A549 (cell line): ENCODE results near the gene NSD2. TPM values are rescaled to one million over a fixed set of nuclear protein-coding genes. Genes with fewer than 3 reads are reported as not detected.

Experiments used
- ATAC-seq, 2 experiments: fragments of 200-7000 bp in 1 of 2; fragments of >200 bp in 1 of 2; cut with Nextera tagmentation in 1 of 2; cut with Tn5 transposase in 1 of 2; 3 replicates each; pipeline versions ENCODE4 v1.8.0 to v1.9.1; 2018 to 2020; ENCODE audit warnings: mild to moderate bottlenecking in 1 of 2, moderate library complexity in 1 of 2
- CTCF ChIA-PET: fragments of 300-600 bp; sonication (Branson Sonifier 250); formaldehyde crosslinking; extraction: SDS; loops from one replicate; lab custom pipeline; 2021; ENCODE audit warnings: antibody characterized with exemption, inconsistent platforms; lab: Yijun Ruan, JAX
- POLR2A ChIA-PET: fragments of 350-600 bp; formaldehyde crosslinking; extraction: SDS; loops from one replicate; lab custom pipeline; 2021; ENCODE audit warnings: antibody characterized with exemption, inconsistent platforms; lab: Yijun Ruan, JAX
- DNase-seq, 2 experiments: peaks; one replicate each; pipeline versions ENCODE4 v3.0.0 to v3.0.0-alpha.2; 2011 to 2016; ENCODE audit warnings: low read depth in 1 of 2, low spot score in 1 of 2
- FAIRE-seq: peaks from 2 replicates; lab custom pipeline; 2011; peaks lifted over from hg19 to GRCh38; lab: Jason Lieb, UNC
- H3K27ac ChIP-seq, 2 experiments: fragments of >200 bp; sonication (Bioruptor Twin); formaldehyde crosslinking; 3 replicates each; pipeline ENCODE4 v1.5.1; 2016 to 2017
- H3K4me1 ChIP-seq: fragments of >200 bp; sonication (Bioruptor Twin); formaldehyde crosslinking; 3 replicates; pipeline ENCODE4 v1.6.1; 2016
- H3K4me2 ChIP-seq: fragments of >200 bp; sonication (Bioruptor Twin); formaldehyde crosslinking; 3 replicates; pipeline ENCODE4 v1.6.1; 2016
- H3K4me3 ChIP-seq: fragments of >200 bp; sonication (Bioruptor Twin); formaldehyde crosslinking; 3 replicates; pipeline ENCODE4 v1.5.1; 2016
- H3K9me3 ChIP-seq: fragments of >200 bp; sonication (Bioruptor Twin); formaldehyde crosslinking; 3 replicates; pipeline ENCODE4 v1.6.1; 2016
- BHLHE40 ChIP-seq: IDR thresholded peaks from 2 replicates; pipeline ENCODE4 v1.6.1; 2012; ENCODE audit warnings: low read depth, low read length, inconsistent platforms
- CBX2 ChIP-seq: fragments of 200-600 bp; sonication (generic); IDR thresholded peaks from 2 replicates; pipeline ENCODE4 v1.6.1; 2016; ENCODE audit warnings: low read depth, mild to moderate bottlenecking, borderline replicate concordance
- CEBPB ChIP-seq, 2 experiments: fragments of >200 bp in 1 of 2; sonication (Bioruptor Twin) in 1 of 2; formaldehyde crosslinking in 1 of 2; IDR thresholded peaks; 2 replicates each; pipeline ENCODE4 v1.6.1; 2012 to 2016
- EHMT2 ChIP-seq: fragments of 200-600 bp; sonication (generic); IDR thresholded peaks from 2 replicates; pipeline ENCODE4 v1.6.1; 2016; ENCODE audit warnings: antibody characterized with exemption, low read depth, mild to moderate bottlenecking, moderate library complexity
- FOSB ChIP-seq: fragments of 250-450 bp; sonication (Bioruptor Pico); IDR thresholded peaks from 2 replicates; pipeline ENCODE4 v1.5.0; 2020; ENCODE audit warnings: mild to moderate bottlenecking, moderate library complexity
- FOXS1 ChIP-seq: fragments of 250-450 bp; sonication (Bioruptor Pico); IDR thresholded peaks from 2 replicates; pipeline ENCODE4 v1.5.0; 2020; ENCODE audit warnings: mild to moderate bottlenecking, moderate library complexity
- HOXB13 ChIP-seq: fragments of 250-450 bp; sonication (Bioruptor Pico); IDR thresholded peaks from 2 replicates; pipeline ENCODE4 v1.5.0; 2020; ENCODE audit warnings: low read depth, mild to moderate bottlenecking, moderate library complexity
- MYC ChIP-seq: IDR thresholded peaks from 2 replicates; pipeline ENCODE4 v1.6.1; 2012; ENCODE audit warnings: mild to moderate bottlenecking, inconsistent platforms, low read length, improper control_type of control experiment, borderline replicate concordance
- NR3C1 ChIP-seq: fragments of >200 bp; sonication (Bioruptor Twin); formaldehyde crosslinking; IDR thresholded peaks from 3 replicates; pipeline ENCODE4 v1.6.1; 2017
- RARB ChIP-seq: fragments of 250-450 bp; sonication (Bioruptor Pico); IDR thresholded peaks from 2 replicates; pipeline ENCODE4 v1.8.0; 2021; ENCODE audit warnings: mild to moderate bottlenecking, moderate library complexity
- RCOR1 ChIP-seq: fragments of 150-350 bp; IDR thresholded peaks from 2 replicates; pipeline ENCODE4 v1.6.1; 2014; ENCODE audit warnings: antibody characterized with exemption, low read length, low read depth
- RFX5 ChIP-seq: fragments of 450-650 bp; IDR thresholded peaks from 2 replicates; pipeline ENCODE4 v1.7.1; 2014; ENCODE audit warnings: antibody characterized with exemption, mild to moderate bottlenecking, moderate library complexity
- RNF2 ChIP-seq: fragments of 200-600 bp; sonication (generic); IDR thresholded peaks from 2 replicates; pipeline ENCODE4 v1.6.1; 2016; ENCODE audit warnings: low read depth, mild to moderate bottlenecking, antibody characterized with exemption, moderate library complexity, borderline replicate concordance
- TP53 ChIP-seq: fragments of 250-450 bp; sonication (Bioruptor Pico); IDR thresholded peaks from 2 replicates; pipeline ENCODE4 v1.5.0; 2021; ENCODE audit warnings: mild to moderate bottlenecking, moderate library complexity
- ZSCAN20 ChIP-seq: fragments of 250-450 bp; sonication (Bioruptor Pico); IDR thresholded peaks from 2 replicates; pipeline ENCODE4 v1.8.0; 2022; ENCODE audit warnings: mild to moderate bottlenecking, moderate library complexity
- WGBS: methylation state at CpG from one replicate; pipeline ENCODE4 v1.1.6; 2017; ENCODE audit errors: missing lambda C conversion rate; 5-methylcytosine and 5-hydroxymethylcytosine counted together
- polyA plus RNA-seq, 4 experiments: library from polyadenylated mRNA; depleted of rRNA in 3 of 4; stranded (reverse); fragments of >200 nt; fragmentation: RNase III in 1 of 4; extraction: RNeasy Plus Mini Kit Qiagen cat#74134 plus additional on column Dnase treatment in 1 of 4; gene quantifications; 2 replicates in 3 of 4; 3 replicates in 1 of 4; pipeline ENCODE4 v1.2.3, GENCODE V29; 2011 to 2017
- TF ChIP-seq, protein P1 (sequence below): IDR thresholded peaks from 2 replicates; pipeline ENCODE4 v1.6.1; 2012; ENCODE audit warnings: low read depth, borderline replicate concordance
- TF ChIP-seq, protein P2 (sequence below): fragments of >200 bp; sonication (Bioruptor Twin); formaldehyde crosslinking; IDR thresholded peaks from 2 replicates; pipeline ENCODE4 v1.6.1; 2016
- TF ChIP-seq, protein P3 (sequence below): fragments of >200 bp; sonication (Bioruptor Twin); formaldehyde crosslinking; IDR thresholded peaks from 3 replicates; pipeline ENCODE4 v1.6.1; 2016
- TF ChIP-seq, protein P4 (sequence below): IDR thresholded peaks from 2 replicates; pipeline ENCODE4 v1.6.1; 2012
- TF ChIP-seq, protein P5 (sequence below): fragments of 250-450 bp; sonication (Bioruptor Pico); IDR thresholded peaks from 2 replicates; pipeline ENCODE4 v1.5.0; 2020; ENCODE audit warnings: low read depth, mild to moderate bottlenecking, moderate library complexity

The NSD2 gene
- polyA plus RNA-seq, 2 of the 4 experiments (the other 2 are of a cell fraction) = 43.8 to 49.3 TPM

GRCh38 chr4:1851575-1852410 lies 19.4 kb upstream of the NSD2 start:
- no peak overlapping the region for H3K4me3 ChIP-seq
- ChIA-PET CTCF (interaction anchor here (1.0 to 1.2 kb wide), 2 partner anchors 47 to 48 kb away, joined by 3 to 5 read pairs; no protein-coding TSS in a partner anchor), POLR2A (no interaction called here)
- FAIRE-seq (no peak), ATAC-seq (no peak), DNase-seq (no peak)
- TF ChIP-seq, protein P1, sequence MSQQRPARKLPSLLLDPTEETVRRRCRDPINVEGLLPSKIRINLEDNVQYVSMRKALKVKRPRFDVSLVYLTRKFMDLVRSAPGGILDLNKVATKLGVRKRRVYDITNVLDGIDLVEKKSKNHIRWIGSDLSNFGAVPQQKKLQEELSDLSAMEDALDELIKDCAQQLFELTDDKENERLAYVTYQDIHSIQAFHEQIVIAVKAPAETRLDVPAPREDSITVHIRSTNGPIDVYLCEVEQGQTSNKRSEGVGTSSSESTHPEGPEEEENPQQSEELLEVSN = no peak
- TF ChIP-seq HOXB13 (CRISPR knock-in tag) (no peak), FOXS1 (CRISPR knock-in tag) (no peak), TP53 (CRISPR knock-in tag) (no peak), ZSCAN20 (CRISPR knock-in tag) (no peak), RARB (CRISPR knock-in tag) (no peak), BHLHE40 (no peak), RCOR1 (no peak), EHMT2 (no peak), RNF2 (no peak), MYC (no peak)
- TF ChIP-seq, protein P2, sequence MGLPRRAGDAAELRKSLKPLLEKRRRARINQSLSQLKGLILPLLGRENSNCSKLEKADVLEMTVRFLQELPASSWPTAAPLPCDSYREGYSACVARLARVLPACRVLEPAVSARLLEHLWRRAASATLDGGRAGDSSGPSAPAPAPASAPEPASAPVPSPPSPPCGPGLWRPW = no peak
- TF ChIP-seq, protein P3, sequence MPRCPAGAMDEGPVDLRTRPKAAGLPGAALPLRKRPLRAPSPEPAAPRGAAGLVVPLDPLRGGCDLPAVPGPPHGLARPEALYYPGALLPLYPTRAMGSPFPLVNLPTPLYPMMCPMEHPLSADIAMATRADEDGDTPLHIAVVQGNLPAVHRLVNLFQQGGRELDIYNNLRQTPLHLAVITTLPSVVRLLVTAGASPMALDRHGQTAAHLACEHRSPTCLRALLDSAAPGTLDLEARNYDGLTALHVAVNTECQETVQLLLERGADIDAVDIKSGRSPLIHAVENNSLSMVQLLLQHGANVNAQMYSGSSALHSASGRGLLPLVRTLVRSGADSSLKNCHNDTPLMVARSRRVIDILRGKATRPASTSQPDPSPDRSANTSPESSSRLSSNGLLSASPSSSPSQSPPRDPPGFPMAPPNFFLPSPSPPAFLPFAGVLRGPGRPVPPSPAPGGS = no peak
- TF ChIP-seq, protein P4, sequence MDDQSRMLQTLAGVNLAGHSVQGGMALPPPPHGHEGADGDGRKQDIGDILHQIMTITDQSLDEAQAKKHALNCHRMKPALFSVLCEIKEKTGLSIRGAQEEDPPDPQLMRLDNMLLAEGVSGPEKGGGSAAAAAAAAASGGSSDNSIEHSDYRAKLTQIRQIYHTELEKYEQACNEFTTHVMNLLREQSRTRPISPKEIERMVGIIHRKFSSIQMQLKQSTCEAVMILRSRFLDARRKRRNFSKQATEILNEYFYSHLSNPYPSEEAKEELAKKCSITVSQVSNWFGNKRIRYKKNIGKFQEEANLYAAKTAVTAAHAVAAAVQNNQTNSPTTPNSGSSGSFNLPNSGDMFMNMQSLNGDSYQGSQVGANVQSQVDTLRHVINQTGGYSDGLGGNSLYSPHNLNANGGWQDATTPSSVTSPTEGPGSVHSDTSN = no peak
- 87% methylated on average over 16 of the region's 16 CpGs for WGBS
- H3K4me1 ChIP-seq = peaks cover 31% of the 10 kb centered on the region
- H3K27ac ChIP-seq = no peak overlapping the region
- peak overlapping the region; percentile 28; the same call in 2 of the 3 replicates for H3K4me2 ChIP-seq
- no peaks in the 10 kb centered on the region for H3K9me3 ChIP-seq

GRCh38 chr4:1852904-1853623 lies 18.1 kb upstream of the NSD2 start:
- CTCF ChIA-PET = interaction anchor here (1.7 kb wide), 1 partner anchor 56 kb away, joined by 7 read pairs; no protein-coding TSS in a partner anchor
- TF ChIP-seq, protein P5, sequence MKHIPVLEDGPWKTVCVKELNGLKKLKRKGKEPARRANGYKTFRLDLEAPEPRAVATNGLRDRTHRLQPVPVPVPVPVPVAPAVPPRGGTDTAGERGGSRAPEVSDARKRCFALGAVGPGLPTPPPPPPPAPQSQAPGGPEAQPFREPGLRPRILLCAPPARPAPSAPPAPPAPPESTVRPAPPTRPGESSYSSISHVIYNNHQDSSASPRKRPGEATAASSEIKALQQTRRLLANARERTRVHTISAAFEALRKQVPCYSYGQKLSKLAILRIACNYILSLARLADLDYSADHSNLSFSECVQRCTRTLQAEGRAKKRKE = no peak
- TF ChIP-seq NR3C1 = no peak
- TF ChIP-seq CBX2 = no peak
- TF ChIP-seq RFX5 = no peak
- no peak for TF ChIP-seq FOSB (CRISPR knock-in tag)
- no peak for TF ChIP-seq CEBPB (IDR thresholded peaks at IDR 0.05)
- TF ChIP-seq, all 56 proteins: peak for 0
- FAIRE-seq (no peak), DNase-seq (no peak), ATAC-seq (no peak)
- 96% methylated on average over 9 of the region's 9 CpGs for WGBS
- H3K27ac ChIP-seq = no peak overlapping the region
- no peaks in the 10 kb centered on the region for H3K9me3 ChIP-seq
- POLR2A ChIA-PET = no interaction called here
- no peak overlapping the region for H3K4me3 ChIP-seq
- H3K4me2 ChIP-seq = no peak overlapping the region; the same call in 2 of the 3 replicates
- H3K4me1 ChIP-seq = peaks cover 39% of the 10 kb centered on the region
